Sigmoid colon (tissue), 7 donors: ENCODE results near the gene RASSF1. TPM values are rescaled to one million over a fixed set of nuclear protein-coding genes. Genes with fewer than 3 reads are reported as not detected.

Experiments used
- DNase-seq: peaks from one replicate; pipeline ENCODE4 v3.0.0-alpha.2; 2019
- H3K27ac ChIP-seq, 4 donors: fragments of 200-600 bp; sonication (generic); one replicate each; pipeline ENCODE4 v1.5.1; 2016 to 2019; ENCODE audit warnings: mild to moderate bottlenecking in 1 of 4
- H3K27me3 ChIP-seq, 3 donors: fragments of 200-600 bp; sonication (generic); one replicate each; pipeline ENCODE4 v1.5.1; 2019; ENCODE audit warnings: mild to moderate bottlenecking in 1 of 3
- H3K36me3 ChIP-seq, 4 donors: fragments of 200-600 bp; sonication (generic); one replicate each; pipeline ENCODE4 v1.5.1; 2016 to 2019
- H3K4me1 ChIP-seq, 4 donors: fragments of 200-600 bp; sonication (generic); one replicate each; pipeline ENCODE4 v1.5.1; 2017 to 2019
- H3K4me3 ChIP-seq, 4 donors: fragments of 200-600 bp; sonication (generic); one replicate each; pipeline ENCODE4 v1.5.1; 2017 to 2019; ENCODE audit warnings: mild to moderate bottlenecking in 2 of 4, moderate library complexity in 1 of 4
- H3K9me3 ChIP-seq, 4 donors: fragments of 200-600 bp in 3 of 4; sonication (generic) in 3 of 4; one replicate each; pipeline versions ENCODE4 v1.5.1 to v1.6.1; 2013 to 2019
- EP300 ChIP-seq, 4 donors: sonication (generic); formaldehyde crosslinking; IDR thresholded peaks; one replicate each; pipeline ENCODE4 v1.6.1; 2017; ENCODE audit warnings: antibody characterized with exemption in 4 of 4
- POLR2A ChIP-seq, 2 donors: fragments of 450-650 bp; IDR thresholded peaks; one replicate each; pipeline ENCODE4 v1.6.1; 2016; ENCODE audit warnings: antibody characterized with exemption in 2 of 2, mild to moderate bottlenecking in 2 of 2, moderate library complexity in 2 of 2
- POLR2AphosphoS5 ChIP-seq, 4 donors: sonication (generic); formaldehyde crosslinking; IDR thresholded peaks; one replicate each; pipeline ENCODE4 v1.6.1; 2017; ENCODE audit warnings: antibody characterized with exemption in 4 of 4
- WGBS, 2 donors: extraction: QIAGEN DNeasy Blood & Tissue Kit; methylation state at CpG; one replicate each; pipeline ENCODE4 v1.1.7; 2013; 5-methylcytosine and 5-hydroxymethylcytosine counted together
- intact Hi-C: fragments of 100-400 bp; cut with DNase I; formaldehyde crosslinking; loops from one replicate; pipeline ENCODE4 v1.15.1; 2023
- polyA plus RNA-seq, 3 donors: library from polyadenylated mRNA; stranded (reverse); fragments of 200-250 nt; gene quantifications; one replicate each; pipeline ENCODE4 v1.2.3, GENCODE V29; 2013
- total RNA-seq, 4 donors: library from RNA; depleted of rRNA; stranded (reverse); fragments of >200 nt; gene quantifications; one replicate each; pipeline ENCODE4 v1.1.0, GENCODE V29; 2016
- TF ChIP-seq, protein P1 (sequence below), 4 experiments: fragments of 450-650 bp in 3 of 4; fragments of 200-600 bp in 1 of 4; IDR thresholded peaks; one replicate each; pipeline ENCODE4 v1.5.1; 2016 to 2019; ENCODE audit warnings: antibody characterized with exemption in 4 of 4, mild to moderate bottlenecking in 3 of 4, moderate library complexity in 2 of 4
- donor health status: healthy with polysubstance abuse.
- donor health status: Bipolar disorder and iron deficiency.
- donor health status: healthy.

Gene RASSF1
- total and polyA plus RNA-seq, 7 donors, result 16.4 to 41.7 (median 27.7) TPM

DNA sequence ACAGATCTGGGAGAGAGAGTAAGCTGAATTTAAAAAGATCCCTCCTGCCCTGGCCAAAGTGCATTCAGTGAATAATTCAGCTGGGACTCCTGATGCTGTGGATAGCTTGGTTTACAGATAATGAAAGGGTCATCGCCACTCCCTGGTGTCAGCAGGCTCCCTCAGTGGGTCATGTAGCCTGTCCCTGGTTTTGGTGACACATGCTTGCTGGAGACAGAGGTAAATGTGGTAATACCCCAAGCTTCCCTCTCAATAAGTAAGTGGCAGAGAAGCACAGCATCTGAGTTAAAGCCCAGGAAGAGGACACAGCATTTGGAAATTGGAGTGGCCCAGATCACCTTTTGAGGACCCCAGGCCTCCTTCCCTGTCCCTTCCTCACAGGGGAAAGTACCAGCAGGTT, 16.8 kb upstream of the RASSF1 start:
- Histone ChIP-seq H3K27me3 (no peaks in the 10 kb centered on the region), H3K4me3 (peak overlapping the region; percentile 69 to 84 (median 78)), H3K4me1 (peaks cover 0 to 49% (median 33%) of the 10 kb centered on the region in 4 donors), H3K27ac (peak overlapping the region in 3 of 4 donors; percentile 11 to 90 (median 82)), H3K9me3 (no peaks in the 10 kb centered on the region), H3K36me3 (peaks cover 14 to 50% (median 24%) of the 10 kb centered on the region in 4 donors)
- no peak for TF ChIP-seq EP300 (IDR thresholded peaks at IDR 0.05)
- no peak for TF ChIP-seq POLR2A (IDR thresholded peaks at IDR 0.05)
- TF ChIP-seq, protein P1, sequence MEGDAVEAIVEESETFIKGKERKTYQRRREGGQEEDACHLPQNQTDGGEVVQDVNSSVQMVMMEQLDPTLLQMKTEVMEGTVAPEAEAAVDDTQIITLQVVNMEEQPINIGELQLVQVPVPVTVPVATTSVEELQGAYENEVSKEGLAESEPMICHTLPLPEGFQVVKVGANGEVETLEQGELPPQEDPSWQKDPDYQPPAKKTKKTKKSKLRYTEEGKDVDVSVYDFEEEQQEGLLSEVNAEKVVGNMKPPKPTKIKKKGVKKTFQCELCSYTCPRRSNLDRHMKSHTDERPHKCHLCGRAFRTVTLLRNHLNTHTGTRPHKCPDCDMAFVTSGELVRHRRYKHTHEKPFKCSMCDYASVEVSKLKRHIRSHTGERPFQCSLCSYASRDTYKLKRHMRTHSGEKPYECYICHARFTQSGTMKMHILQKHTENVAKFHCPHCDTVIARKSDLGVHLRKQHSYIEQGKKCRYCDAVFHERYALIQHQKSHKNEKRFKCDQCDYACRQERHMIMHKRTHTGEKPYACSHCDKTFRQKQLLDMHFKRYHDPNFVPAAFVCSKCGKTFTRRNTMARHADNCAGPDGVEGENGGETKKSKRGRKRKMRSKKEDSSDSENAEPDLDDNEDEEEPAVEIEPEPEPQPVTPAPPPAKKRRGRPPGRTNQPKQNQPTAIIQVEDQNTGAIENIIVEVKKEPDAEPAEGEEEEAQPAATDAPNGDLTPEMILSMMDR (IDR thresholded peaks at IDR 0.05), result no peak
- TF ChIP-seq POLR2AphosphoS5 (IDR thresholded peaks at IDR 0.05), result no peak
- WGBS, 2 donors, result 45 to 80% methylated on average over 1 of the region's 1 CpG
- intact Hi-C loops, result loop anchor here (10.0 kb wide), 1 partner anchor 1037 kb away; the partner anchor contains the start of gene RBM15B
- DNase-seq, result no peak

DNA sequence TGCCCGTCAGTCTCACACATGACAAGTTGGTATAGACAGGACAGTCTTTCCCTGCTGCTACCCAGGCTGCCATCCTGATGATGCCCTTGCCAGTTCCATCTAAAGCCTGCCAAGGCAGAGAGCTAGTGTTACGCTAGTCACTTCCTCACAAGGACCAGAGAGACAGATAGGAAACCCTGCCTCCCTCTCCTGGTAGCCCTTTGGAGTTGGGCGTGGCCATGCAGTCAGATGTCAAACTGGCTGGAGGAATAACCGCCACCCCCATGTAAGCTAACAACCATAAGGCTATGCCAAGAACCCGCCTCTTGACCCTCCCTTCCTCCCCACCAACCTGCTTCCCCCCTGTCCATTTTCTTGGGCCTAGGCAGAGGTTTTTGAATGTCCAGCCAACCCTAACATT, 15.9 kb upstream of the RASSF1 start:
- Histone ChIP-seq H3K9me3 (no peaks in the 10 kb centered on the region), H3K27ac (peak overlapping the region in 3 of 4 donors; percentile 11 to 90 (median 82)), H3K4me3 (peak overlapping the region in 3 of 4 donors; percentile 72 to 84 (median 84)), H3K4me1 (peaks cover 0 to 54% (median 37%) of the 10 kb centered on the region in 4 donors), H3K27me3 (no peaks in the 10 kb centered on the region), H3K36me3 (peaks cover 14 to 50% (median 24%) of the 10 kb centered on the region in 4 donors)
- WGBS, 2 donors, result 16 to 67% methylated on average over 5 of the region's 5 CpGs
- intact Hi-C loops, result loop anchor here (10.0 kb wide), 1 partner anchor 1038 kb away; the partner anchor contains the start of gene RBM15B
- TF ChIP-seq, protein P1 (IDR thresholded peaks at IDR 0.05), result no peak
- TF ChIP-seq POLR2A (IDR thresholded peaks at IDR 0.05), result no peak
- TF ChIP-seq POLR2AphosphoS5 (IDR thresholded peaks at IDR 0.05), result no peak
- TF ChIP-seq EP300 (IDR thresholded peaks at IDR 0.05), result no peak
- DNase-seq, result no peak

DNA sequence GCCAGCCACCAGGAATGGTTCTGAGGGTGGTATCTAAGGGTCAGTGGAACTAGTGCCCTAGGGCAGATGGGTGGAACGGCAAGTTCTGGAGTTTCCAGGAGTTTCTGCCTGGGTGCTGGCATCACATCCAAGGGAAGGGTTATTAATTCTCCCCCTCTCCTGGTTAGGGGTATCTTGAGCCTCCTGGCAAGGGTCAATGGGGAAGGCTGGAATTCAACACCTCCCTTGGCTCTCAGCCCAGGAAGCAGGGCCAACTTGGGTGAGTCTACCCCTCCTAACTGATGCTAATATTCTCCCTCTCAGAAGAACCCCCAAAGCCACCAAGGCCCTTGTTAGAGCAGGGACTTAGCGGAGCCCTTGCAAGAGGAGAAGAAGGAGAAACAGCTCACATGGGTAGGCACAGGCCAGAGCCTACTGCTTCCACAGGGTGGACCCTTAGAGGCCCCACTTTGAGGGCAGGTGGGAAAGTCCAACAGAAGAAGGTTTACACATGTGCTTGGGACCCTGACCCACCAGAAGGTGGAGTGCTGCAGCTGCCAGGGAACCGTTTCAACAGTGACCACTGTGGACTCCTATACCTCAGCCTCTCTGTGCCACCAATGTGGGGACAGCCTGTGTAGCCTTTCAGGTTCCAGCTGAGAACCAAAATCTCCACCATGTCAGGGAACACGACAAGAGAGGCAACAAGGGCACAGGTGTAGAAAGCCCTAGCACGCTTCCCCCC, 15.4 kb upstream of the RASSF1 start:
- H3K36me3 ChIP-seq, result peaks cover 14 to 50% (median 24%) of the 10 kb centered on the region in 4 donors
- intact Hi-C loops, result loop anchor here (10.0 kb wide), 1 partner anchor 1039 kb away; the partner anchor contains the start of gene RBM15B
- H3K9me3 ChIP-seq, result no peaks in the 10 kb centered on the region
- DNase-seq, result no peak
- WGBS, 2 donors, result 56 to 75% methylated on average over 5 of the region's 5 CpGs
- no peak for TF ChIP-seq POLR2AphosphoS5 (IDR thresholded peaks at IDR 0.05)
- no peak for TF ChIP-seq POLR2A (IDR thresholded peaks at IDR 0.05)
- TF ChIP-seq, protein P1 (IDR thresholded peaks at IDR 0.05), result no peak
- TF ChIP-seq EP300 (IDR thresholded peaks at IDR 0.05), result no peak
- peak overlapping the region in 3 of 4 donors; percentile 72 to 84 (median 84) for H3K4me3 ChIP-seq
- H3K27ac ChIP-seq, result peak overlapping the region in 3 of 4 donors; percentile 11 to 90 (median 82)
- no peaks in the 10 kb centered on the region for H3K27me3 ChIP-seq
- H3K4me1 ChIP-seq, result peaks cover 0 to 60% (median 42%) of the 10 kb centered on the region in 4 donors

DNA sequence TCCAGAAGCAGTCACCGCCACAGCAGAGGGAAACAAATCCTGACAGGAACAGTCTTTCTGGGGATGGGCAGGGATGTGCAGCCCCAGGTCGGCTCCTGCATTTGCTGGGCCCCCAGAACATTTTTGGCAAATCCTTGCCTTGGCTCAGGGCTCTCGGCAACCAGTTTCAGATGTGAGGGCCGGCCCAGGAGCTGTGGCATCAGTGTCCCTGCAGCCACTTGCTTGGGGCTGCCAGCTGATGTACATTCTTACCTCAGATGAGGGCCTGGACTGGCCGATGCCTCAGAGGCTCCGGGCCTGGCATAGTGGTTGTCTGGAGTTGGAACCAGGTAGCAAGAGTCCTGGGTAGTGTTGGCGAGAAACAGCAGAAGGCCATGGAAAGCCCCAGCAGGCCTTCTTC, 14.2 kb upstream of the RASSF1 start:
- Histone ChIP-seq H3K4me3 (no peak overlapping the region), H3K27ac (no peak overlapping the region), H3K9me3 (no peaks in the 10 kb centered on the region), H3K27me3 (no peaks in the 10 kb centered on the region), H3K36me3 (peaks cover 14 to 50% (median 24%) of the 10 kb centered on the region in 4 donors), H3K4me1 (peaks cover 0 to 64% (median 47%) of the 10 kb centered on the region in 4 donors)
- WGBS, 2 donors, result 91 to 93% methylated on average over 7 of the region's 7 CpGs
- intact Hi-C loops, result loop anchor here (10.0 kb wide), 1 partner anchor 1040 kb away; the partner anchor contains the start of gene RBM15B
- TF ChIP-seq EP300 (IDR thresholded peaks at IDR 0.05), result no peak
- TF ChIP-seq, protein P1 (IDR thresholded peaks at IDR 0.05), result no peak
- no peak for TF ChIP-seq POLR2A (IDR thresholded peaks at IDR 0.05)
- no peak for TF ChIP-seq POLR2AphosphoS5 (IDR thresholded peaks at IDR 0.05)
- DNase-seq, result no peak
